Activated CD8-positive, alpha-beta memory T cell treated with anti-CD3 and anti-CD28 coated beads, Interleukin-2, amount 50 U/mL, for 24 hours (primary cell): ENCODE data around the gene METTL16.
A peak's percentile ranks its signal among the peaks of the same experiment; 100 is the strongest.

Source experiments
- DNase-seq: peaks from one replicate; pipeline ENCODE4 v3.0.0-alpha.2; 2020; ENCODE audit errors: extremely low read depth

Gene METTL16

DNA sequence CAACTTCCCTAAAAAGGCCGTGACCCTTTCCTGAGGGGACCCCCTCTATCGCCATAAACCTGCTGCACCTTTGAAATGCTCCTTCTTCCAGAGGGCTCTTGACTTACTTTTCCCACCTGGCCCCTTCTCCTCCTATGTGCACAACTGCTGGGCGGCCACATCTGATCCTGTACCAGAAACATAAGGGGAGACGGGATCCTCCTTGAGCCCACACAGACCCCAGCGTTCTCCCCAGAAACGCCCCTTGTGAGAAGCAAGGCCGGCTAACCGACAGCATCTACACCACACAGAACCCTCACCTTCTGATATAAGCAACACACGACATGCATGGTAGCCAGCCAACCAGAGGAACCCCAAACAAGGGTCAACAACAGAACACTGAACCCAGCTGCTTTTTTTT, 96.6 kb downstream of the METTL16 start:
- no peak for DNase-seq

DNA sequence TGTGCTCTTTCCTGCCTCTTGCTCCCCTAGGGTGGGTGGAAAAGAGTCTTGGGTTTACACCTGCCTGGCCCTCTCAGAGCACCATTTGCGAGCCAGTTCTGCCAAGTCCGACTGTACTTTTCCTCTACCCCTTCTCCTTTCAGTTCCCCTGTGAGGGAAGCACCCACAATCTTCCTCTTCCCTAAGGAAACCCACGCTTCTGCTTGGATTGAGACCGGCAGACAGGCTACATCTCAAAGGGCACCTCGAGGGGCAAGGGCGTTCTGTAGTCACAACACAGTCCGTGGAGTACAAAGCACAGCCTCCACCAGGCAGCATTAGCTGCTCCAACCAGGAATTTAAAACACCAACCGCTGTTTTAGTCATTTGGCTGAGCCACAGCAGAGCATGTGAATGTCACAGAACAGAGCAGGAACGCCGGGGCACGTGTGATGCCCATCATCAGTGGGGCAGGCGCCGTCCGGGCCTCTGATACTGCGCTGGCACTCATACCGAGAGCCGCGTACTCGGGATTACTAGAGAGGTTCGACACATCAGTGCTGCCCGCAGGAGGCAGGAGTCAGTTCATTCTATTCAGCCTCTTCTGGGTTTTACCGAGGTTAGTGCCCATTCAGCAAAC, 97.1 kb downstream of the METTL16 start:
- DNase-seq, result no peak

DNA sequence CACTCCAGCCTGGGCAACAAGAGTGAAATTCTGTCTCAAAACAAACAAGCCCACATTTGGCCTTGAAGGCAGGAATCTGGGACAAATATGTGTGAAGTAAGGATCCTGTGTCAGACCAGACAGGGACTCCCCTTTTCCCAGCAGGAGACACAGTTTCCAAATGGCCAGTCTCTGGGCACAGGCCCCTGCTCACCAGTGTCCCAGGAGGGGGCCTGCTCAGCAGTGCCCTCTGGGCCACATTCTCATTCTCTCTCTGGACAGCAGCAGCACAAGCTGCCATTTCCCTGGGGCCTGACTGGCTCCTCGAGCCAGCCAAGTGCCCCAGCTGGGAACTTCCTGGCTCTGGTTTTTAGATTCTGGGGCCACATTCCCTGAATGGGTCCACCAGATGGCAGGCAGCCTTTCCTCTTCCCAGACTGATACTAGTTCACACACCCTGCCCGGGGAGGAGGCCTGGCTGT, 99.1 kb downstream of the METTL16 start:
- no peak for DNase-seq

DNA sequence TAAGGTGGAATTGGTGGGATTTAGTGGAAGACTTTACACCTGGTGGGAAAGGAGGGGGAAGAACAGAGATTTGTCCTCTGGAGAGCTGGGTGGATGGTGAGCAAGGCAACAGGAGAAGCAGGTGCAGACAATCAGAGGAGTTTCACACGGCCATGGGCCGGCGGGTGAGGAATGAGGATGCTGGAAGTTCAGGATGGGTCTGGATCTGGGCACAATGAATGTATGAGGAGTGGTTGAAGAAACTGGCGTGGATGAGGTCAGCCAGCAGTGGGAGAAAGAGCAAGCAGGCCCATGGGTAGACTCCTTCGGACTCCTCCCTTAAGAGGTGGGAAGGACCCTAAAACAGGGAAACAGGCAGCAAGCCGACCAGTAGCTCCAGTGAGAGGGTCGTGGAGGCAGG, 100.7 kb downstream of the METTL16 start:
- DNase-seq, result no peak

DNA sequence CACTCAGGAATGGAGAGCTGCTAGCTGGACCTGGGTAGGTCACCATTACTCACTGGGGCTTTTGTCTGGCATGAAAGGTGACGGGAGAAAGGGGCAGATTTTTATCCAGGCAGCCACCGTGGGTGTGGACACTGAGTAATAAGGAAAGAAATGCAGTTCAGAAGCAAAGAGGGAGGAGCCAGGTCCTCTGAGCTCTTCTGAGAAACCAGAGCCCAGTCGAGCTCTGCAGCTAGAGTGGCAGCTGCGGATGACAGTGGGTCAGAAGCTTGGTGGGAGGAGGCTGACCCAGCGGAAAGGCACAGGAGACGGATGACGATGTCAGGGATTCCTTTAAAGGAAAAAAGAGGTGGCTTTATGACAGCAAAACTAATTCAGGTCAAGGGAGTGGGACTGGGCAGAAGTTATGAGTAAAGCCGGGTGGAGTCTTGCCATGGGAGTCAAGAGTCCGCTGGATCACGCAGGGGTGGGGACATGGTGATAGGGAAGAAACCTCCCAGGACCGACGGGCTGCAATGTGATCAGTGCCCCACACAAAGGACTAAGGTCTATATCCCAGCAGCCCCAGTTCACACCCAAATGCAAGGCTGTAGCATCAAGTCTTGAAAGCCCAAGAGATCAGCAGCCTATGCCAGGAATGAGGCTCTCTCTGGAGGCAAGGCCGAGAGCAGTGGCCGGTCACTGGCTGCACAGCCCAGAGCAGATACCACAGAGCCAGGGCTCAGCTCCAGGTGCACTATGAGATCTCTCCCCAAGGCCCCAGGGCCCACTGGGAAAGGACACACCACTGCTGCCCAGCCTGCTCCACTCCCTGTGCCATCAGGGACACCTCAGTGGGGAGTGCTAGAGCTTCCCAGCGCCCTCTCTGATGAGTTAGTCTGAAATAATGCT, 104.5 kb downstream of the METTL16 start:
- DNase-seq, result no peak

DNA sequence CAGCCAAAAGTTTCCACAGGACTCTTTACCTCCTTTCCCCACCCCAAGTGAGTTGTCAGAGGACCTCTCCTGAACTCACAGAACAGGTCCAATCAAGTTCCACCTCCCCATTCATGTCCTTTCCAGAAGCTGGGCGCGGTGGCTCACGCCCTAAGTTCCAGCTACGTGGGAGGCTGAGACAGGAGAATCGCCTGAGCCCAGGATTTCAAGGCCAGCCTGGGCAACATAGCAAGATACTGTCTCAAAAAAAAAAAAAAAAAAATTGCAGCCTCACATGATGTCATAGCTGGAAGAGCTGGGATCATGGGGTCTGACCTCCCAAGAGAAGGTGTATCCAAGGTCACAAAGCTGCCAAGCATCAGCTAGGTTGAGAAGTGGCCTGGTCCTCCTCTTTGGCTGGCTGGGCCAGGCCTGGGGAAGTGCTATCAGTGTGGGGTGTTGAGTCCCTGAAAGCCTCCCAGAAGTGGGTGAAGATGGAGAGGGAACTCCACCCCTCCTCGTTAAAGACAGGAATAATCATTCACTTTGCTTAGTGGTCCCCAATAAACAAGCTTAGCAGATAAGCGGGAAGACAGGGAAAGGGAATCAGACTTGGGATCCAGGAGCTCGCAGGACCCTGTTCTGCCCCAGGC, 105.3 kb downstream of the METTL16 start:
- DNase-seq, result no peak

DNA sequence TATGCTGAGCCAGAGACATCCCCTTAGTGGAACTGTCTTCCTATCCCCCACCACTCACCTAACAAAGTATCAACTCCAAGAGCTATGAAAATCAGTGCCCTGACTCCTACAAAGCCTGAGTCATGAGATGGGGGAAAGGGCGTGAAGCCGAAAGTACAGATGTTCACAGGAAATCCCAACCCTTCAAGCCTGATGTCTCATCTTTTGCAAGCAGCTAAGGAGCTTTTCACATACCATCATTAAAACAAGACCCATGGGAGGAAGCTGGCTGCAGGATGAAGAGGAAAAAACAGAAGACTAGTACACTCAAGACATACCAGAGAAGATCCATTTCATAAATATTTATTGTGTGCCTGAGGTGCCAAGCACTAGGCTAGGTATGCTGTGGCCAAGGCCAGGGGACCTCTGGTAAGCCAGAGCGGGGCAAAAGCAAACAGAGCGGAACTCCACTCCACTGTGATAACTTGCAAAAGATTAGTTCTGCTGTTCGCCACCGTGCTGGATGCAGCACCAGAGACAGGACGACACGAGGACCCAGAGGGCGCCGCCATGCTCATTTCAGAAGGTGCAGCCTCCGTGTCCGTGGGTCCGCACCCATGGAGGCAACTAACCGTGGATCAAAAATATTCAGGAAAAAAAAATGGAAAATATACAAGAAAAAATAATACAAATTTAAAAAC, 106.3 kb downstream of the METTL16 start:
- no peak for DNase-seq

DNA sequence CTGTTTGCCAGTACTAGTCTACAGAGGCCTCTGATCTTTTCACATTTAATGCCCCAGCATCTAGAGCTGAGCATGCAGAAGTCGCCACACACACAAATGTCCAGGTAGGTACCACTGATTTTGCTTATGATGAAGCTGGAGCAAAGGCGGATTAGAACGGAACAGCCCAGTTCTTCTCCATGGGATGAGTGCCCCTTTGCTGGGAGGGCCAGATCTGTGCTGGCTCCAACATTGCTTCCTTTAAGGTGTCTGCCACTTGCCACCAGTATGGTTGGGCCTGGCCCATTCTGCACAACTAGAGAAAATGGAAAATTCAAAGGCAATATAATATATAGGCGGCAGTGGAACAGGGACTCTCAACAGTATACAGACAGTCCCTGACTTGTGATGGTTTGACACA, 108.6 kb downstream of the METTL16 start:
- no peak for DNase-seq

DNA sequence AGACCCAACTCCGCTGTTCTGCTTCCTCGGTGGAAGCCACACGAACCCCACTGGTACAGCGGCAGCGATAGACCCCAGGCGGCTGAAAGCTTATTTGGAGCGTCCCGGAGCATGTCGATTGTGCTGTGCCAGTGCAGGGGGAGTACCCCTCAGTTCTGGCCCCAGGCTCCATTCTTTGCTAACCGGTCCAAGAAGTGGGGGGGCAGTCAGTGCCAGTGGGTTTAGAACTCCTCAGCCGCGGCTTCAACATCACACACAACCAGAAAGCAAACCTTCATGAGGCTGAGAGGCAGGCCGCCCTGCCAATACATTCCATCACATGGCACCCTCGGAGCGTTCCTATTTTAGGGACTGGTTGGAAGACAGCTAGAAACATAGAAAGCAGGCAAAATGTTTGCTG, 109.1 kb downstream of the METTL16 start:
- DNase-seq, result no peak

DNA sequence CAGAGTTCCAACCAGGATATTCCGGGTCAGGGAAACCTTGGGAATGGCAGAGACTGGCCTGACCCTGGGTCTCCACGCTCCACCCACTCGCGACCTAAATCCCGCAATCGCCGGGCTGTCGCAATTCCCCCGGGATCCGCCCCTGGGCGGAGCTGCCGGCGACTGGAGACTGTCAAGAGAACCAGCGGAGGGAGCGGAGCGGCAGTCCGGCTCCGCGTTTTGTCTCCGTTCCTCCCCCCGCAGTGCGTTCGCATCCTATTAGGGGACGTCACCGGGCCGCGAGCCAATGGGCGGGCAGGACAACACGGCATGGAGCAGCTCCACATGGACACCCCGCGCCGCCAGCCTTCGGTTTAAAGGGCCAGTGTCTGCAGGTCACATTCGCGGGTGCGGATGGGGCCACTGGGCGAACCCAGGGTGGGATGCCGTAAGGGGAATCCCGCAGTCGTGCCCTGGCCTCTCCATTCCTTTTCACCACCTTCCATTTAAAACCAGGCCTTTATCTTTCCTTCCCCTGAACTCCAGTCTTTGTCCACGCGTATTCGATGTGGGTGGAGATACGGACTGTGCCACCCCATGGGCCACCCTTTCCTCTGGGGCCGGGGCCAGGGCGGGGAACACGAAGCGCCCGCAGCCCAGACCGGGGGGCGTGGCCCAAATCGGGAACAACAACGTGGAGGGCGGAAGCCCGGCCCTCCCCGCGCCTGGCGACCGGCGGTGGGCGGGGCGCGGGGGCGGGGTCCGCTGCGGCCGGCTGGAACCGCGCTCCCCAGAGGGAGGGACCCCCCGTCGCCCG, 110.1 kb downstream of the METTL16 start:
- DNase-seq, result peak; percentile 99

DNA sequence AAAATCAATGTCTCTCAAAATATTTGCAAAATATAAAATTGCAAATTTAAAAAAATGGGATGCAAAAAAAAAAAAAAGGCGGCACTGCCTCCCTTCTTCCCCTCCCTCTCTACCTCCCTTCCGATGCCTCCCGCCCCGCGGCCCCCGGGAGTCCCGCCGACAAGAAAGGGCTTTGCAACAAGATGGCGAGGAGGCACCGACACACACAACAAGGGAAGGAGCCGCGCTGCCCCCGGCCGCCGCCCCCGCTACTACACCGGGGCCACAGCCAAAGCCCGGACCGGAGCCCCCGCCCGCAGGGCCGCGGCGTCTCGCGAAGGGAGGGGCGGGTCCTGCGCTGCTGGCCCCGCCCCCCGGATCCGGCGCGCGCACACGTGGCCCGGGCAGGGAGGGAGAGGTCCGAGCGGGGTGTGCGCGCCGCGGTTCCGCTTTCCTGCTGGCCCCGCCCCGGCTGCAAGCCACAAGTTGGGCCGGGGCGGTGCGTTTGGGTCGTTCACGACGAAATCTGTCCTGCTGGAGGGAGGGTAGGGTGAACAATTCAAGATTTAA, 110.7 kb downstream of the METTL16 start, which contains the start of gene MNT:
MNT (minus strand) TSS at position 184 of the 549 bp plus-strand sequence. CDS start 348 bp downstream, outside the sequence.
- DNase-seq, result peak; percentile 82

DNA sequence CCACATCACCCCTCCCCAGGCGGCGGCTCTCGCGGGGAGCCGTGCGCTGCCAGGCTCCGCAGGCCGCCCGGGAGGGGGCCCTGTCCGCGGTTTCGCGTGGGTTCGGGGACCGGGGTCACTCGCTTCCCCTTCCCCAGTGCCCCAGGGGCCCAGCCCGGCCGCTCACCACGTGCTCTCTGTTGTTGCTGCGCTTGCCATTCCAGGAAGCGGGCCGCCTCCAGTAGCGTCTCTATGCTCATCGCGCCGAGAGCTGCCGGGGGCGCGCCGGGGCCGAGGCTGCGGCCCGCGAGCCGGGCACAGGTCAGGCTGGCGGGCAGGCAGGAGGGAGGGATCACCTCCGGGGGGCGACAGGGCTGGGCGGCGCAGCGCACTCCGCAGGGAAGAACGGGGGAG, 111.2 kb downstream of the METTL16 start:
- no peak for DNase-seq

DNA sequence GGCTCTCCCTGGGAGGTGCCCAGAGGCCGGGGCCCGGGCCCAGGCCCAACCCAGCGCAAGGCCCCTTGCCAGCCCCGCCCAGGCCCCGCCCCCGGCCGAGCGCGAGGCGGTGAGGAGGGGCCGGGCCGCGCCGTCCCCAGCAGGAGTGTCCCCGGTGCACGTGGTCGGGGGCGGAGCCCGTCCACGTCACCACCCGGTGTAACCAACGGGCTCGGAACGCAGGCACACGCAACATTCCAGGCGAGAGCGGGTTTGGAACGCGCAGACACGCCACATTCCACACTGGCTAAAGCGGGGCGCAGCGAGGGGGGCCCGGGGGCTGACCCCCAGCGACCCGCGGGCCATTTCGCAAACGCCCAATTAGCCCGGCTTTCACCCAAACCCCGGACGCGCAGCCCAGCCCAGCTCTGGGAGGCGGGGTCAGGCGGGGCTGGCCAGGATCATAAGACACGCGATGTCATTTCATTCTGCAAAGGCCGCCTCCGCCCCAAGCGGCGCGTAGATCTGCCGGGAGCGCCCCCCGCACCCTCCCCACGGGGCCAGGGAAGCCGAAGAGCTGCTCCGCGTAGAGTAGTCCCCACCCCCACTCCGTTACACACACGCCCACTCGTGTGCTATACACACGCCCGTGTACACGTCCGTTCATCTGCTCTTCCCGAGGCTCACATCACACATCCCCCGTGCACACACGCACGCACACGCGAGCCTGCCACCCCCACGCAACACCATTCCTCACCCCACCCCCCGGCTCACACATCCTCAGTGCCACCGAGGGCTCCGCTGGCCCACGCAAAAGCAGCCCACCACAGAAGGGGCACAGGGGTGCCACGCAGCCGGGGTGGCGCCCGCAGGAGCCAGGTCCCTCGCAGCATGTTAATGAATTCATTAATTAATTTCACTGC, 111.9 kb downstream of the METTL16 start:
- DNase-seq, result peak; percentile 76

DNA sequence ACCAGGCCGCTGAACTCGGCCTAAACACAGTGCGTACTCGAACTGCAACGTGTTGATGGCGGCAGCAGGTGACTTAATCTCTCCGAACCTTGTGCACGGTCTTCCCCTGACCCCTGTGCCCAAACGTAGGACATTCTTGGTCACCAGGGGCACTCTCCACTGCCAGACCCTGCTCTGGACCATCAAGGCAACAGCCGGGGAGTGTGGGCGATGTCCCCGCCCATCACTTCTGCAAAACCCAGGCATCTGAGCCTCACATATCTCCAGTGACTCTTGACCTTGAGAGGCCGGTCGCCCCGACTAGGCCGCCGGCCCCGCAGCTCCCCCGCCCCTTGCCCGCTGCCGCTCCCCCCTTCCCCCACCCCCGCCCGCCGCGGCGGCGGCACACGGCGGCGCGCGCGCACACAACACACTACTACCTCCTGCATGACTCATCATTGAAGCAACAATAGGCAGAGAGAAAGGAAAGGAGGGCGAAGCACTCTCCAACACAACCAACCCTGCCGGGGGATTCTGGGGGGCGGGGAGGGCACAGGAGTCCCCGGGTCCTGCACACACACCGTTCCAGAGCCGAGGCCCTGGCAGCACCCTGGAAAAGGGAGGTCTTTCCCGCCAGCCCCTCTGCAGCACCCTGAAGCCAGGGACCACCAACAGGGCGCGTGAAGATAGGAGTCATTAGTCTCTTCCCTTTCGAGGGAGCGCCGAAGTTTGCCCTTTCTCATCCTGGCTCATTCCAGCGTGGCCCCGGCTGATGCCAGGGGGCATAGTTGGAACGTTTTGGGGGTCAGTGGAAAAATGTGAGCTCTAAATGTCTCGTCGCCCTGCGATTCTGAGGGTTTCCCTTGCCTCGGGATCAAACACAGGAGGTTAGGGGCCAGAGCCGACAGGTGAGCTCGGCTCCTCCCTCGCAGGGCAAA, 112.8 kb downstream of the METTL16 start:
- DNase-seq, result no peak

DNA sequence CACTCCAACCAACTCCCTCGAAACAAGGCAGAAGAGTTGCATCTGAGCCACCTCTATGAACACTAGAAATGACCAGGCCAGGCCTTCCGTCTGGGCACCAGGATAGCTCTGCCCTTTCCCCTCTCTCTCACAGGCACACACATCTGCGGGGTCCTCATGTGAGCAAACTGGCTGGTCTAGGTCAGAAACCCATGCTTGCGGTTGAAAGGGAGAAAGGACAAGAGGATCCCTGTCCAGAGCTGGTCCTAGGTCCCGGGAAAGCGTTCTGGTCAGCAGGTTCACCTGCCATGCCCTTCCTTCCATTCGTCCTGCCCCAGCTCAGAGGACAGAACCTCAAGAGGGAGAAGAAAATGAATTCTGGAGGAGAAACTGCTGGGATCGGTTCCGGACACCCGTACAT, 113.5 kb downstream of the METTL16 start:
- no peak for DNase-seq

DNA sequence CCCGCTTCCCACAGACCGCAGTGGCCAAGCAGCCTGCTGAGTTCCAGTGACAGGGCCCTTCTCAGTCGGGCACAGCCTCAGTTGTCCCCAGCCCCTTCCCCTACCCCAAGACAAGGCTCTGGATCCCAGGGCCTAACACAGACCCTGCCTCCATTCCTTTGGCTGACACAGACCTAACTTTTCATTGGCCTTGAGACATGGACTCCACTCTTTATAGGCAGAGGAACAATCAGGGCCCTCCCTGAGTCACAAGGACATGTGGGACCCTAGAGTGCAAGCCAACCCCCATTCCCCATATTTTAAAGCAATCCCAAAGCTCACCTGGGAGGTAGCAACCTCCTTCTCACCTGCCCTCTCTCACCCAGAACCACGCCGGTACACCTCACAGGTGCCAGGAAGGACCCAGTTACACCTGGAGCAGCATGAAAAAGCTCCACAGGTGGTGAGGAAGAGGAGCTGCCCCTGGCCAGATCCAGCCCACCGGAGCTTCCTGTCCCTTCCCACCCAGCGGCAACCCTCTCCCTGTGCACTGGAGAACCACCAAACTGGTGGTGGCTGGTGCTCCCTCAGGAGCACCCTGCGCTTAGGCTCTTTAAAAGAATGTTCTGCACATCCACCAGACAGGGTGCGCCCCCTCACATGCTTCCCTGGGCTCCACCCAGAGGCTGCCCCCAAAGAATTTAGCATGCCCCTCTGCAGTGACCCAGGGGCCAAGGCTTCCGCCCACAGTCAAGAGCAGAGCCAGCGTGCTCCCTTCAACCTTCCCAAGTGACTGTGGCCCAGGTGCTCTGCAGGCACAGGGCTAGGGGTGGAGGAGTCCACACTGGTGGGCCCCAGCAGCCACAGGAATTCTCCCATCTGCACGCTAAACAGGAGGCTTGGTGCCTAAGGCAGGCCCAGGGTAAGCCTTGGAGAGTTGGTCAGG, 114.2 kb downstream of the METTL16 start:
- DNase-seq, result no peak

DNA sequence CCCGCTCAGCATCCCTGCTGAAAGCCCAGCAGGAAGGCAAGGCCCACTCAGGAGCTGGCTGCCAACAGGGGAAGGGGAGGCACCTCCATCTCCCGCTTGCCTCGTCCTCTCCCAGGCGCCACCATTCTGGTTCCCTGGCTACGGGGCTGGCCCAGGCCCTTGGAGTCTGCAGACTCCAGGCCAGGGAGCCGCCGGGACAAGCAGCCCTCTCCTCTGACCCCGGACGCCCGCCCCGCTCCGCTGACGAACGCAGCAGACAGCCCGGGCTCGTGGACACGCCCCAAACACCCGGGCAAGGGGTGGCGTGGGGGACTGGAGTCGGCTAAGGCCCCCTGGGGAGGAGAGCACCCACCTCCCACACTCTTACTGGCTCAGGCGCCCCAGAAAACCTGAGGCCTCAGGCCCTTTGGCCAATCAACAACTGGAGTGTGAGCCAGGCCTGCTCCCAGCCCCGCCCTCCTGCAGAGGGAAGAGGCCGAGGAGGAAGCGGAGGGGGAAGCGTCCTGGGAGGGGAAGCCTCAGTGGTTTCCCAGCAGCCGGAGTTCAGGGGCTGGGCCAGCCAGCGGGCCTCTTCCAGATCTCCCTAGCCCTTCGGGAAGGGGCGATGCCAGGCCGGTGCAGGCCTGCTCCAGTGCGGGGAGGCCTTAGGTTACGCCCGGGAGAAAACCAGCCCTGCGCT, 115.0 kb downstream of the METTL16 start:
- no peak for DNase-seq
